ENCODE measurements around the gene PRKCQ.

DNA sequence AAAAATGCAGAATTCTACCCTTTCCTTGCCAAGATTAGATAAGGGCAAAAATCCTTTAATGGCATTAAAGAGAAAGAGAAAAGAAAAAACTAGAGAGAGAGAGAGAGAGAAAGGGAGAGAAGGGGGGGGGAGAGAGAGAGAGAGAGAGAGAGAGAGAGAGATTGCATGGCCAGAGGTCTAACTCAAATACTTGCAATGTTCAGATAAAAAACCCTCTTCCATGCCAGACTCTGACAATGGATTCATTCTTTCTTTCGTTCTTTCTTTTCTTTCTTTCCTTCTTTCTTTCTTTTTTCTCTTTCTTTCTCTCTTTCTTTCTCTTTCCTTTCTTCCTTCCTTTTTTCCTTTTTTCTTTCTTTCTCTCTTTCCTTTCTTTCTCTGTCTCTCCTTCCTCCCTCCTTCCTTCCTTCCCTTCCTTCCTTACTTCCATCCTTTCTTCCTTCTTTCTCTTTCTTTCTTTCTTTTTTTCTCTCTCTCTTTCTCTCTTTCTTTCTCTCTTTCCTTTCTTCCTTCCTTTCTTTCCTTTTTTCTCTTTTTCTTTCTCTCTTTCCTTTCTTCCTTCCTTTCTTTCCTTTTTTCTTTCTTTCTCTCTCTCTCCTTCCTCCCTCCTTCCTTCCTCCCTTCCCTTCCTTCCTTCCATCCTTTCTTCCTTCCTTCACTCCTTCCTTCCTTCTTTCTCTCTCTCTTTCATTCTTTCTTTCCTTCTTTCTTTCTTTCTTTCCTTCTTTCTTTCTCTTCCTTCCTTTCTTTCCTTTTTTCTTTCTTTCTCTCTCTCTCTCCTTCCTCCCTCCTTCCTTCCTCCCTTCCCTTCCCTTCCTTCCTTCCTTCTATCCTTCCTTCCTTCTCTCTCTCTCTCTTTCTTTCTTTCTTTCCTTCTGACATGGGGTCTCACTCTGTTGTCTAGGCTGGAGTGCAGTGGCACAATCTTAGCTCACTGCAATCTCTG, 175.7 kb downstream of the PRKCQ start:
- TF ChIP-seq FOXM1 (IDR thresholded peaks at IDR 0.05; ENCODE audit: borderline replicate concordance) (no peak), ZNF384 (IDR thresholded peaks at IDR 0.05) (no peak), TARDBP (IDR thresholded peaks at IDR 0.05) (no peak)

Measured in HEK293T (cell line).